NOMO-1 treated with dmso at 0.1 percent for 144 hours (cell line): ENCODE results near the gene ADAMTS5.
A peak's percentile ranks its signal among the peaks of the same experiment; 100 is the strongest.

Experiments
- DNase-seq: peaks from one replicate; lab custom pipeline; 2025; ENCODE audit not compliant: unreplicated experiment; lab: John Stamatoyannopoulos, UW

Gene ADAMTS5

GRCh38 chr21:26949830-26950229, 17.1 kb downstream of the ADAMTS5 start:
- DNase-seq = no peak

- no peak for DNase-seq
Observed at GRCh38 chr21:26948194-26948593, 18.7 kb downstream of the ADAMTS5 start.

- peak; percentile 39 for DNase-seq
Observed at GRCh38 chr21:26946744-26947446, 20.0 kb downstream of the ADAMTS5 start.

- DNase-seq = no peak
Observed at GRCh38 chr21:26945916-26946675, 20.8 kb downstream of the ADAMTS5 start.

GRCh38 chr21:26943921-26944320, 23.0 kb downstream of the ADAMTS5 start:
- peak; percentile 48 for DNase-seq

- no peak for DNase-seq
Observed at GRCh38 chr21:26941421-26941820, 25.5 kb downstream of the ADAMTS5 start.

GRCh38 chr21:26939601-26940111, 27.2 kb downstream of the ADAMTS5 start:
- DNase-seq = no peak

GRCh38 chr21:26936641-26937040, 30.2 kb downstream of the ADAMTS5 start:
- DNase-seq = no peak

GRCh38 chr21:26935977-26936376, 30.9 kb downstream of the ADAMTS5 start:
- DNase-seq = no peak

GRCh38 chr21:26934383-26934782, 32.5 kb downstream of the ADAMTS5 start:
- no peak for DNase-seq

GRCh38 chr21:26933448-26933847, 33.4 kb downstream of the ADAMTS5 start:
- DNase-seq = no peak

- no peak for DNase-seq
Observed at GRCh38 chr21:26925636-26926035, 41.3 kb downstream of the ADAMTS5 start.

GRCh38 chr21:26925122-26925521, 41.8 kb downstream of the ADAMTS5 start:
- no peak for DNase-seq

GRCh38 chr21:26923986-26924385, 42.9 kb downstream of the ADAMTS5 start:
- no peak for DNase-seq

GRCh38 chr21:26920055-26920454, 46.8 kb downstream of the ADAMTS5 start:
- DNase-seq = no peak

GRCh38 chr21:26918323-26919079, 48.4 kb downstream of the ADAMTS5 start:
- DNase-seq = no peak

- DNase-seq = no peak
Observed at GRCh38 chr21:26916799-26917198, 50.1 kb downstream of the ADAMTS5 start.

GRCh38 chr21:26914557-26914956, 52.3 kb downstream of the ADAMTS5 start:
- DNase-seq = peak; percentile 8

GRCh38 chr21:26912466-26912865, 54.4 kb downstream of the ADAMTS5 start:
- no peak for DNase-seq

- DNase-seq = no peak
Observed at GRCh38 chr21:26909972-26910371, 56.9 kb downstream of the ADAMTS5 start.

- no peak for DNase-seq
Observed at GRCh38 chr21:26900980-26901379, 65.9 kb downstream of the ADAMTS5 start.

GRCh38 chr21:26892151-26892550, 74.7 kb downstream of the ADAMTS5 start:
- no peak for DNase-seq
